ENCODE measurements around the gene CCDC74A.
"Not testable (repeated sequence)": the region's sequence is repeated elsewhere in the genome, so short reads cannot be mapped to it uniquely, and the experiment has no call there.

CCDC74A gene

GRCh38 chr2:131527131-131528001, at the start of gene CCDC74A:
Gene CCDC74A (plus strand): TSS chr2:131527888. CDS start chr2:131527971, 83 bp downstream.
- DNase-seq (ENCODE audit: low read depth), result peak; percentile 70

DNA sequence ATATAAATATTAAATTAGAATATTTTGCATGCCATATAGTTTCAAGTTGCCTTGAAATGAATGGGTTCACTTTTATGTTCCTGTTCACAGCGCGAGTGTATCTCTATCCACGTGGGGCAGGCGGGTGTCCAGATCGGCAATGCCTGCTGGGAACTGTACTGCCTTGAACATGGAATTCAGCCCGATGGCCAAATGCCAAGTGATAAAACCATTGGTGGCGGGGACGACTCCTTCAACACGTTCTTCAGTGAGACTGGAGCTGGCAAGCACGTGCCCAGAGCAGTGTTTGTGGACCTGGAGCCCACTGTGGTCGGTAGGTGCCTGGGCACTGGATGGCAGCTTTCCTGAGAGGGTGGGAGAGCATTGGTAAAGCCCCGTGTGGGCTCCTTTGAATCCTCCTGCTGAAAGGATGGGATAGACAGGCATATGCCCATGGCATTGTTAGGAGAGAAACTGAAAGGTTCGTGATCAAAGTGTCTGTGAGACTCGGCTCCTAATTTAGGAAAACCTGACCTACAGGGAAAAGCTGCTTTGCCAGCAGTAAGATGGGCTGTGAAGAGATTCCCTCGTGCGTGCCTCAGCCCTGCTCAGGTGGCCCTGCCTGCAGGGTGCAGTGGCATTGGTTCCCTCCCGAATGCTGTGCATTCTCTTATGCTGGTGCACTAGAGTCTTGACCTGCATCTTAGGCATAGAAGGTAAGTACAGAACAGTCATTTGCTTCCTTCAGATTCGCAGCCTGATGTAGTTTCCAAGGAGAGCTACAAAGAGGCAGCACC, 49.4 kb upstream of the CCDC74A start:
- not testable (repeated sequence) for DNase-seq (ENCODE audit: low read depth)

DNA sequence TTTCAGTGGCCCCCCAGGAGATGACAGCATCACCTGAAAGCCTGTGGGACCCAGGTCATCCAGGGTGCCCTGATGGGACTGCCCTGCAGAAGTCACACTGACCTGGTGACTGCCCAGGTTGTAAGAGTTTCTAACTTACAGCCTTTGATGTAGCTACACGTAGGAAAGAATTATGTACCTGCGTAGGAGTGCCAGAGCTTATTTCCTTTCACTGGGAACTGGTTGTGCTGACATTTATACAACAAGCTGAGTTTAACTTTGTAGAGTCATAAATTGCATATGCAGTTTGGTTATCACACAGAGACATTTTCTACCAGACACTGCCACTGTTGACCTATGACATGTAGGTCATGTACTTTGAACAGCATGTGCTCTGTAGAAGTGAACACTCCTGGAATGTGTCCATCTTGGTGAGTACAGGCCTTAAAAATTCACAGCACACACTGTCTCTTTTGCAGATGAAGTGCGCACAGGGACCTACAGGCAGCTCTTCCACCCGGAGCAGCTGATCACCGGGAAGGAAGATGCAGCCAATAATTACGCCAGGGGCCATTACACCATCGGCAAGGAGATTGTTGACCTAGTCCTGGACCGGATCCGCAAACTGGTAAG, 48.7 kb upstream of the CCDC74A start:
- not testable (repeated sequence) for DNase-seq (ENCODE audit: low read depth)

GRCh38 chr2:131480351-131480750, 47.3 kb upstream of the CCDC74A start:
- DNase-seq (ENCODE audit: low read depth), result not testable (repeated sequence)

DNA sequence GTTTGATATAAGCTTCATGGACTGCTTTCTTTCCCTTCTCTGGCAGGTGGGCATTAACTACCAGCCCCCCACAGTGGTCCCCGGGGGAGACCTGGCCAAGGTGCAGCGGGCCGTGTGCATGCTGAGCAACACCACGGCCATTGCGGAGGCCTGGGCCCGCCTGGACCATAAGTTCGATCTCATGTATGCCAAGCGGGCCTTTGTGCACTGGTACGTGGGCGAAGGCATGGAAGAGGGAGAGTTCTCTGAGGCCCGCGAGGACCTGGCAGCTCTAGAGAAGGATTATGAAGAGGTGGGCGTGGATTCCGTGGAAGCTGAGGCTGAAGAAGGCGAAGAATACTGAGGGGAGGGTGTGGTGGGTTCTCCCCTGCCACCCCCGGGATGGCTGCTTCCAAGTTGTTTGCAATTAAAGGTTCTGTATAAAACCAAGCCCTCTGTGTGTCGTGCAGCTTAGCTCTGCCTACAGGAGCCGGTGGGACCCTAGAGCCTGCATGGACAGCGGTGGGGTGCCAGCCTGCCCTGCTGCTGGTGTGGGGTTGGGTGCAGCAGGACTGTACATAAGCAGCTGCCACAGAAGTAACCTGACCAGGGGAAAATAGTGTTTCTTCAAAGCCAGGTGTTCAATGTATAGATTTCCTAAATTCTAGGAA, 45.1 kb upstream of the CCDC74A start:
- not testable (repeated sequence) for DNase-seq (ENCODE audit: low read depth)

GRCh38 chr2:131483981-131484820, 43.5 kb upstream of the CCDC74A start:
- DNase-seq (ENCODE audit: low read depth), result not testable (repeated sequence)

DNA sequence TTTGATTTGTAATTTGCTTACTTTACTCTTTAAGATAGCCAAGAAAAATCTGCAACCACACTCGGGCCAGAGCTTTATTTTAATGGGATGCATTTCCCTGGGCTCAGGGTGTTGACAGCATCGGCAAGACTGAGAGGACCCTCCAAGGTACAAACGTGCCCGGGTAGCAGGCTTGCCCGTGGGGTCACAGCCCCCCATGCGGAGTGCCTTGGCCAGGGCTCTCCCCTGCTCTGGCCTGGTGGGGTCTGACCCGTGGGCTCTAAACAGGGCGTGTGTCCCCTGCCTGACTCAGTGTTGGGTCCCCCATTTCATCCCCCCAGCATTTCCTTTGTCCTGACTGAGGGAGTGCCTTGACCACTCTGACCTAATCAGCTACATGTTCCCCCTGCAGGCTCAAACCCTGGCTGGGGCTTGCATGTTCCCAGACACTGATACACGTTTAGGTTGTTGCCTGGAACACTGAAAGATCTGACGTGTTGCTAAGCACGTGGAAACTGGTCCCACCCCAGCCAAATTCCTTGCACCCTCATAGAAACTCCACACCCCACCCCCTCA, 42.7 kb upstream of the CCDC74A start:
- DNase-seq (ENCODE audit: low read depth), result not testable (repeated sequence)

- DNase-seq (ENCODE audit: low read depth), result not testable (repeated sequence)
Measured at GRCh38 chr2:131486201-131486902, 41.3 kb upstream of the CCDC74A start.

- no peak for DNase-seq (ENCODE audit: low read depth)
Measured at GRCh38 chr2:131488306-131489205, 39.1 kb upstream of the CCDC74A start.

DNA sequence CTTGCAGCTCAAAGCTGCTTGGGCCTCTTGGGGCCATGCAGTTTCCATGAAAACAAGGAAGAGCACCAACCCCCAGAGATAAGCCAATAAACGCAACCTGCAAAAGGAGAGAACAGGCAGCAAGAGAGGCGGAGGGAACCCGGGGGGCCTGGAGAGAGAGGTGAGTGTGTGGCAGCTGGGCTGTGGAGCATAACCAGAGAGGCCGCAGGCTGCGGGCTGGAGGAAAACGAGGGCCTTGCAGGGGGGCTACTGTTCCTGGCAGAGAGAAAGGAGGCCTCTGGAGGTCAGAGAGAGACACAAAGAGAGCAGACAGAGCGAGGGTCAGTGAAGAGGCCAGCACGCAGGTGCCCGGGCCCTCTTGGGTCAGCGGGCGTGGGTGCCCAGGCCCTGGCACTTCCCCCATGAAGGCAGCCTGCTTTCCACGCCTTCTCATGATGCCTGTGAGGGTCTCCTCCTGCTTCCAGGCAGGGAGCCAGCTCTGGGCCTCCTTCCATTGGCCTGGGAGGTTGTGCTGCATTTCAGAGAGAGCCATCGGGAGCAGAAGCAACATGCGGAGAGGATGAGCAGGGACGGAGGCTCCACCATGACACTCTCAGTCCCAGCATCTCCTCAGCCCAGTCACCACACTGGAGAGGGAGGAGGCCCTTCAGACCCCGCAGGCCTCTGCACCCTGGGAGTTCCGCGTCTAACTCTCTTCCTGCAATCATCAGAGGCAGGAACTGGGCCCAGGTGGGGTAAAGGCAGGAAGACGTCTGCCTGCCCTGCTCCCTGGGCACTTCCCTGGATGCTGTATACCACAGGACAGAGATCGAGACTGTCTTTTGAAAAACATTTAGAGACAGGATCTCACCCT, 36.8 kb upstream of the CCDC74A start:
- DNase-seq (ENCODE audit: low read depth), result not testable (repeated sequence)

- DNase-seq (ENCODE audit: low read depth), result not testable (repeated sequence)
Measured at GRCh38 chr2:131491469-131491836, 36.2 kb upstream of the CCDC74A start.

GRCh38 chr2:131492015-131492417, 35.7 kb upstream of the CCDC74A start, which contains the start of gene MZT2A:
Gene MZT2A (minus strand): TSS chr2:131492397. CDS start chr2:131492376, 21 bp downstream.
- not testable (repeated sequence) for DNase-seq (ENCODE audit: low read depth)

- peak; percentile 86 for DNase-seq (ENCODE audit: low read depth)
Measured at GRCh38 chr2:131492418-131493198, 35.1 kb upstream of the CCDC74A start.

DNA sequence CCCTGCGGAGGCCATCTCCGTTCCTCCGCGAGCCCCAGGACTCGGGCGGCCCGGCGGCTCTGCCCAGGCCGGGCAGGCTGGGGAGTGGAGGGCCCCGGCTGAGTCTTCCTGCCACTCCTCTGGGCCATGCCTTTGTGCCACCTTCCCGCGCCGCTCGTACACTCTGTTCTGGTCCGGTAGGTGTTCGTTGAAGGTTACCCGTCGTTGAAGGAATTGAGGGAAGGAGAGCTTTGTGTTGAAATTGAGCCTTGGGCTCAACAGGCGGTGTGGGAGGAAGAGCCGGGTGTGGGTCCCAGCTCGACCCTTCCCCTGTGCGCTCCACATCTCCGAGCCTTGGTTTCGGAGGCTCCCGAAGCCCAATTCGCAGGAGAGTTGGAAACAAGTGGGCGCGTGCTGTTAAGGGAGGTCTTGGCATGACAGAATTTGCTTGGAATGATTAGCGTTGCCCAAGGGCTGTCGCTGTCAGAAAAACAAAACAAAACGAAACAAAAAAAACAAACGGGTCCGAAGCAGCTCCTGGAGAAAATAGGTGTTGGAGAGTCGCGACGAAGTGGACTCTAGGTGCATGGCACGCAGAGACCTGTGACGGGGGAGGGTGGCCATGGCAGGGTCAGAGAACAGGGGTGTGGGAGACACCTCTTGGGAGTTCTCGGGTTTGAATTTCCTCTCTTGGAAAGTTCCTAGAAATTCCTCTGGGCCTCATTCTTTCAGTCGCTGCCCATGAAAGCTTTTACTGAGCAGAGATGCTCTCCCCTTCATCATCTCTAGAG, 34.3 kb upstream of the CCDC74A start:
- DNase-seq (ENCODE audit: low read depth), result peak; percentile 13

GRCh38 chr2:131495506-131495905, 32.2 kb upstream of the CCDC74A start:
- DNase-seq (ENCODE audit: low read depth), result not testable (repeated sequence)

GRCh38 chr2:131498321-131498973, 29.2 kb upstream of the CCDC74A start:
- not testable (repeated sequence) for DNase-seq (ENCODE audit: low read depth)

Measured in stimulated activated CD4-positive, alpha-beta T cell treated with anti-CD3 and anti-CD28 coated beads, Interleukin-2, amount 100 ng/mL, for 4 hours (primary cell).